Effector memory CD8-positive, alpha-beta T cell (primary cell): Measurements from ENCODE around the gene RAPH1.

ENCODE experiments used
- ATAC-seq: fragments of 150-1000 bp; cut with Tn5 transposase; replicated peaks from 2 replicates; pipeline ENCODE4 v1.10.0; 2021; ENCODE audit warnings: mild to moderate bottlenecking, moderate library complexity
- DNase-seq, 3 experiments: peaks; one replicate each; pipeline ENCODE4 v3.0.0; 2021
- H3K27ac Mint-ChIP-seq, 2 donors: one replicate each; pipeline ENCODE4 v1.8.0; 2022; ENCODE audit warnings: mild to moderate bottlenecking in 2 of 2, mixed read lengths in 2 of 2, moderate library complexity in 2 of 2
- H3K27me3 Mint-ChIP-seq, 2 donors: one replicate each; pipeline ENCODE4 v1.8.0; 2022; ENCODE audit warnings: mixed read lengths in 2 of 2
- H3K36me3 Mint-ChIP-seq: one replicate; pipeline ENCODE4 v1.8.0; 2022; ENCODE audit warnings: mild to moderate bottlenecking, moderate library complexity, mixed read lengths; ENCODE audit not compliant: insufficient read depth
- H3K4me1 Mint-ChIP-seq, 2 donors: one replicate each; pipeline ENCODE4 v1.8.0; 2022; ENCODE audit warnings: low read depth in 2 of 2, mixed read lengths in 2 of 2
- H3K4me3 Mint-ChIP-seq, 2 donors: one replicate each; pipeline ENCODE4 v1.8.0; 2022; ENCODE audit warnings: mild to moderate bottlenecking in 2 of 2, mixed read lengths in 2 of 2, moderate library complexity in 2 of 2
- H3K9me3 Mint-ChIP-seq, 2 donors: one replicate each; pipeline ENCODE4 v1.8.0; 2022; ENCODE audit warnings: mixed read lengths in 2 of 2

RAPH1 gene

DNA sequence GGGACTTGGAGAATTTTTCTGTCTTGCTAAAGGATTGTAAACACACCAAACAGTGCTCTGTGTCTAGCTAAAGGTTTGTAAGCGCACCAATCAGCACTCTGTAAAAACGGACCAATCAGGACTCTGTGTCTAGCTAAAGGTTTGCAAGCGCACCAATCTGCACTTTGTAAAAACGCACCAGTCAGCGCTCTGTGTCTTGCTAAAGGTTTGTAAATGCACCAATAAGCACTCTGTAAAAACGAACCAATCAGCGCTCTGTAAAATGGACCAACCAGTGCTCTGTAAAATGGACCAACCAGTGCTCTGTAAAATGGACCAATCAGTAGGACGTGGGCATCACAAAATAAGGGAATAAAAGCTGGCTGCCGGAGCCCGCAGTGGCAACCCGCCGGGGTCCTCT, 190.4 kb downstream of the RAPH1 start:
- H3K4me1 Mint-ChIP-seq, result peaks cover 0 to 7% of the 10 kb centered on the region in 2 donors
- H3K4me3 Mint-ChIP-seq, result no peak overlapping the region
- ATAC-seq (no peak), DNase-seq (no peak)
- H3K27me3 Mint-ChIP-seq, result no peaks in the 10 kb centered on the region
- H3K9me3 Mint-ChIP-seq, result no peaks in the 10 kb centered on the region
- H3K27ac Mint-ChIP-seq, result no peak overlapping the region
- H3K36me3 Mint-ChIP-seq, result no peaks in the 10 kb centered on the region
